ENCODE results near the gene PLEKHJ1. TPM values are rescaled to one million over a fixed set of nuclear protein-coding genes. Genes with fewer than 3 reads are reported as not detected.
A peak's percentile ranks its signal among the peaks of the same experiment; 100 is the strongest.

PLEKHJ1 gene
- total and polyA plus RNA-seq, 9 of the 15 experiments (the other 6 are each of a cell fraction or from before 2014, with no cell fraction given): 1.5 to 188 (median 63.9) TPM

DNA sequence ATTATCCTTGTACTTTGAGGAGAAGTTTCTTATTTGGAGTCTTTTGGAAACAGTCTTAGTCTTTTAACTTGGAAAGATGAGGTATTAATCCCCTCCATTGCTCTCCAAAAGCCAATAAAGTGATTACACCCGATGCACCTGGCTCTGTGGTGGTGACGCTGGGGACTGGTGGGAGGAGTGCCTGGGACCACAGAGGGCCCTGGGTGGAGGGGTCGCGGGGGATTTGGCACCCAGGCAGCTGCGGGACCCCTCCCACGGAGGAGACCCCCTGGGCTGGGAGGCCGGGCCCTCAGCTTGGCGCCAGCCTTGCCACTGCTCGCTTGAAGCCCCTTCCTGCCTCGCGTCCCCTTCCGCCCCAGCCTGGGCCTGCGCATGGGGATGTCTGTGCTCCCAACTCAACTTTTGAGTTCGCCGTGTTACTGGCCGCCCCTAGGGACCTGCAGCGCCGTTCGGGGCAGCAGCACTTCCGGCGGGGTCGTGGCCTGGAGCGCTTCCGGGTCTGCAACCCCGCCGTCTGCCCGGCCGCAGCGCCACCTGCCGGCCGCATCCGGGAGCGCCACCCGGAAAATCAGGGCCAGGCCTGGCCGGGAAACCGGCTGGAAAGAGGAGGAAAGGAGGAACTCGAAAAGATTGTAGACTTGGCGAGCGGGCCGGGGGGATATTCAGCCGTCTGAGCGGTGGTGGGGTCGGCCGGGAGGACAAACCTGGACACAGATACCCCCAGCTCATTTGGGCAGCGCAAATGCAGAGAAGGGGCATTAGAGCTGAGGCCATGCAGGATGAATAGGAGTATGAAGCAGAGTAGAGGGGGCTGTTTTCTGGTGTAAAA, 37.4 kb upstream of the PLEKHJ1 start (continued):
- TF ChIP-seq, protein P1, sequence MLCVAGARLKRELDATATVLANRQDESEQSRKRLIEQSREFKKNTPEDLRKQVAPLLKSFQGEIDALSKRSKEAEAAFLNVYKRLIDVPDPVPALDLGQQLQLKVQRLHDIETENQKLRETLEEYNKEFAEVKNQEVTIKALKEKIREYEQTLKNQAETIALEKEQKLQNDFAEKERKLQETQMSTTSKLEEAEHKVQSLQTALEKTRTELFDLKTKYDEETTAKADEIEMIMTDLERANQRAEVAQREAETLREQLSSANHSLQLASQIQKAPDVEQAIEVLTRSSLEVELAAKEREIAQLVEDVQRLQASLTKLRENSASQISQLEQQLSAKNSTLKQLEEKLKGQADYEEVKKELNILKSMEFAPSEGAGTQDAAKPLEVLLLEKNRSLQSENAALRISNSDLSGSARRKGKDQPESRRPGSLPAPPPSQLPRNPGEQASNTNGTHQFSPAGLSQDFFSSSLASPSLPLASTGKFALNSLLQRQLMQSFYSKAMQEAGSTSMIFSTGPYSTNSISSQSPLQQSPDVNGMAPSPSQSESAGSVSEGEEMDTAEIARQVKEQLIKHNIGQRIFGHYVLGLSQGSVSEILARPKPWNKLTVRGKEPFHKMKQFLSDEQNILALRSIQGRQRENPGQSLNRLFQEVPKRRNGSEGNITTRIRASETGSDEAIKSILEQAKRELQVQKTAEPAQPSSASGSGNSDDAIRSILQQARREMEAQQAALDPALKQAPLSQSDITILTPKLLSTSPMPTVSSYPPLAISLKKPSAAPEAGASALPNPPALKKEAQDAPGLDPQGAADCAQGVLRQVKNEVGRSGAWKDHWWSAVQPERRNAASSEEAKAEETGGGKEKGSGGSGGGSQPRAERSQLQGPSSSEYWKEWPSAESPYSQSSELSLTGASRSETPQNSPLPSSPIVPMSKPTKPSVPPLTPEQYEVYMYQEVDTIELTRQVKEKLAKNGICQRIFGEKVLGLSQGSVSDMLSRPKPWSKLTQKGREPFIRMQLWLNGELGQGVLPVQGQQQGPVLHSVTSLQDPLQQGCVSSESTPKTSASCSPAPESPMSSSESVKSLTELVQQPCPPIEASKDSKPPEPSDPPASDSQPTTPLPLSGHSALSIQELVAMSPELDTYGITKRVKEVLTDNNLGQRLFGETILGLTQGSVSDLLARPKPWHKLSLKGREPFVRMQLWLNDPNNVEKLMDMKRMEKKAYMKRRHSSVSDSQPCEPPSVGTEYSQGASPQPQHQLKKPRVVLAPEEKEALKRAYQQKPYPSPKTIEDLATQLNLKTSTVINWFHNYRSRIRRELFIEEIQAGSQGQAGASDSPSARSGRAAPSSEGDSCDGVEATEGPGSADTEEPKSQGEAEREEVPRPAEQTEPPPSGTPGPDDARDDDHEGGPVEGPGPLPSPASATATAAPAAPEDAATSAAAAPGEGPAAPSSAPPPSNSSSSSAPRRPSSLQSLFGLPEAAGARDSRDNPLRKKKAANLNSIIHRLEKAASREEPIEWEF (CRISPR knock-in tag; IDR thresholded peaks at IDR 0.05): no peak
- TF ChIP-seq, protein P2, sequence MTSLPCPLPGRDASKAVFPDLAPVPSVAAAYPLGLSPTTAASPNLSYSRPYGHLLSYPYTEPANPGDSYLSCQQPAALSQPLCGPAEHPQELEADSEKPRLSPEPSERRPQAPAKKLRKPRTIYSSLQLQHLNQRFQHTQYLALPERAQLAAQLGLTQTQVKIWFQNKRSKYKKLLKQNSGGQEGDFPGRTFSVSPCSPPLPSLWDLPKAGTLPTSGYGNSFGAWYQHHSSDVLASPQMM (CRISPR knock-in tag; IDR thresholded peaks at IDR 0.05): no peak
- TF ChIP-seq SRF (CRISPR knock-in tag; IDR thresholded peaks at IDR 0.05) (peak in 1 of 2 experiments; percentile 66; a peak in 2 of 4 replicates), SRSF7 (optimal IDR thresholded peaks at IDR 0.05; ENCODE audit: low read depth, low read length) (no peak), C11orf30 (IDR thresholded peaks at IDR 0.05; ENCODE audit: low read depth) (0 out of 2 replicates have a peak, but pooled peaks have one; percentile 26), HDAC2 (IDR thresholded peaks at IDR 0.05) (no peak), MTA2 (IDR thresholded peaks at IDR 0.05; ENCODE audit: low read depth) (peak; percentile 63)
- TF ChIP-seq, protein P3, sequence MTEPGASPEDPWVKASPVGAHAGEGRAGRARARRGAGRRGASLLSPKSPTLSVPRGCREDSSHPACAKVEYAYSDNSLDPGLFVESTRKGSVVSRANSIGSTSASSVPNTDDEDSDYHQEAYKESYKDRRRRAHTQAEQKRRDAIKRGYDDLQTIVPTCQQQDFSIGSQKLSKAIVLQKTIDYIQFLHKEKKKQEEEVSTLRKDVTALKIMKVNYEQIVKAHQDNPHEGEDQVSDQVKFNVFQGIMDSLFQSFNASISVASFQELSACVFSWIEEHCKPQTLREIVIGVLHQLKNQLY (CRISPR knock-in tag; conservative IDR thresholded peaks at IDR 0.05): 0 out of 4 replicates have a peak, but pooled peaks of 1 of the 2 experiments have one; percentile 55
- TF ChIP-seq, protein P4, sequence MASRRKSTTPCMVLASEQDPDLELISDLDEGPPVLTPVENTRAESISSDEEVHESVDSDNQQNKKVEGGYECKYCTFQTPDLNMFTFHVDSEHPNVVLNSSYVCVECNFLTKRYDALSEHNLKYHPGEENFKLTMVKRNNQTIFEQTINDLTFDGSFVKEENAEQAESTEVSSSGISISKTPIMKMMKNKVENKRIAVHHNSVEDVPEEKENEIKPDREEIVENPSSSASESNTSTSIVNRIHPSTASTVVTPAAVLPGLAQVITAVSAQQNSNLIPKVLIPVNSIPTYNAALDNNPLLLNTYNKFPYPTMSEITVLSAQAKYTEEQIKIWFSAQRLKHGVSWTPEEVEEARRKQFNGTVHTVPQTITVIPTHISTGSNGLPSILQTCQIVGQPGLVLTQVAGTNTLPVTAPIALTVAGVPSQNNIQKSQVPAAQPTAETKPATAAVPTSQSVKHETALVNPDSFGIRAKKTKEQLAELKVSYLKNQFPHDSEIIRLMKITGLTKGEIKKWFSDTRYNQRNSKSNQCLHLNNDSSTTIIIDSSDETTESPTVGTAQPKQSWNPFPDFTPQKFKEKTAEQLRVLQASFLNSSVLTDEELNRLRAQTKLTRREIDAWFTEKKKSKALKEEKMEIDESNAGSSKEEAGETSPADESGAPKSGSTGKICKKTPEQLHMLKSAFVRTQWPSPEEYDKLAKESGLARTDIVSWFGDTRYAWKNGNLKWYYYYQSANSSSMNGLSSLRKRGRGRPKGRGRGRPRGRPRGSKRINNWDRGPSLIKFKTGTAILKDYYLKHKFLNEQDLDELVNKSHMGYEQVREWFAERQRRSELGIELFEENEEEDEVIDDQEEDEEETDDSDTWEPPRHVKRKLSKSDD (conservative IDR thresholded peaks at IDR 0.05; ENCODE audit: low read length): peak; percentile 85; the same call in 1 of the 2 replicates
- TF ChIP-seq, protein P5, sequence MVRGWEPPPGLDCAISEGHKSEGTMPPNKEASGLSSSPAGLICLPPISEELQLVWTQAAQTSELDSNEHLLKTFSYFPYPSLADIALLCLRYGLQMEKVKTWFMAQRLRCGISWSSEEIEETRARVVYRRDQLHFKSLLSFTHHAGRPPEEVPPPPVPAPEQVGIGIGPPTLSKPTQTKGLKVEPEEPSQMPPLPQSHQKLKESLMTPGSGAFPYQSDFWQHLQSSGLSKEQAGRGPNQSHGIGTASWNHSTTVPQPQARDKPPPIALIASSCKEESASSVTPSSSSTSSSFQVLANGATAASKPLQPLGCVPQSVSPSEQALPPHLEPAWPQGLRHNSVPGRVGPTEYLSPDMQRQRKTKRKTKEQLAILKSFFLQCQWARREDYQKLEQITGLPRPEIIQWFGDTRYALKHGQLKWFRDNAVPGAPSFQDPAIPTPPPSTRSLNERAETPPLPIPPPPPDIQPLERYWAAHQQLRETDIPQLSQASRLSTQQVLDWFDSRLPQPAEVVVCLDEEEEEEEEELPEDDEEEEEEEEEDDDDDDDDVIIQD (CRISPR knock-in tag; IDR thresholded peaks at IDR 0.05): no peak
- TF ChIP-seq, protein P6, sequence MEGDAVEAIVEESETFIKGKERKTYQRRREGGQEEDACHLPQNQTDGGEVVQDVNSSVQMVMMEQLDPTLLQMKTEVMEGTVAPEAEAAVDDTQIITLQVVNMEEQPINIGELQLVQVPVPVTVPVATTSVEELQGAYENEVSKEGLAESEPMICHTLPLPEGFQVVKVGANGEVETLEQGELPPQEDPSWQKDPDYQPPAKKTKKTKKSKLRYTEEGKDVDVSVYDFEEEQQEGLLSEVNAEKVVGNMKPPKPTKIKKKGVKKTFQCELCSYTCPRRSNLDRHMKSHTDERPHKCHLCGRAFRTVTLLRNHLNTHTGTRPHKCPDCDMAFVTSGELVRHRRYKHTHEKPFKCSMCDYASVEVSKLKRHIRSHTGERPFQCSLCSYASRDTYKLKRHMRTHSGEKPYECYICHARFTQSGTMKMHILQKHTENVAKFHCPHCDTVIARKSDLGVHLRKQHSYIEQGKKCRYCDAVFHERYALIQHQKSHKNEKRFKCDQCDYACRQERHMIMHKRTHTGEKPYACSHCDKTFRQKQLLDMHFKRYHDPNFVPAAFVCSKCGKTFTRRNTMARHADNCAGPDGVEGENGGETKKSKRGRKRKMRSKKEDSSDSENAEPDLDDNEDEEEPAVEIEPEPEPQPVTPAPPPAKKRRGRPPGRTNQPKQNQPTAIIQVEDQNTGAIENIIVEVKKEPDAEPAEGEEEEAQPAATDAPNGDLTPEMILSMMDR (IDR thresholded peaks at IDR 0.05 in 2 of 3, conservative IDR thresholded peaks at IDR 0.05 in 1 of 3; ENCODE audit: insufficient read depth in 2 of 3, low read depth in 1 of 3, low read length in 3 of 3): peak; percentile 86 to 92 (median 92)

Data from K562 (cell line).